Ovary (tissue), 9 donors: ENCODE measurements around the gene GUCA1A. TPM values are rescaled to one million over a fixed set of nuclear protein-coding genes. Genes with fewer than 3 reads are reported as not detected.

Experiments used
- DNase-seq, 5 donors: peaks; one replicate each; pipeline ENCODE4 v3.0.0-alpha.2; 2019 to 2020
- H3K27ac ChIP-seq, 2 donors: fragments of 200-600 bp; one replicate each; pipeline versions ENCODE4 v1.5.1 to v1.8.0; 2019 to 2022
- H3K27me3 ChIP-seq: fragments of 200-600 bp; one replicate; pipeline ENCODE4 v1.8.0; 2022
- H3K36me3 ChIP-seq: fragments of 200-600 bp; sonication (generic); one replicate; pipeline ENCODE4 v1.5.1; 2019
- H3K4me1 ChIP-seq: one replicate; pipeline ENCODE4 v1.8.1; 2013; ENCODE audit warnings: mild to moderate bottlenecking, moderate library complexity; ENCODE audit not compliant: insufficient read depth
- H3K4me3 ChIP-seq: fragments of 200-600 bp; sonication (generic); one replicate; pipeline ENCODE4 v1.5.1; 2017
- H3K9me3 ChIP-seq, 2 donors: fragments of 200-600 bp in 1 of 2; sonication (generic) in 1 of 2; one replicate each; pipeline versions ENCODE4 v1.5.1 to v1.8.1; 2013 to 2019; ENCODE audit warnings: mild to moderate bottlenecking in 1 of 2, moderate library complexity in 1 of 2
- CTCF ChIP-seq, 3 donors: fragments of 450-650 bp in 2 of 3; fragments of 200-600 bp in 1 of 3; IDR thresholded peaks; one replicate each; pipeline versions ENCODE4 v1.5.1 to v1.8.0; 2016 to 2022; ENCODE audit warnings: antibody characterized with exemption in 3 of 3, mild to moderate bottlenecking in 1 of 3
- EP300 ChIP-seq: sonication (generic); formaldehyde crosslinking; IDR thresholded peaks from one replicate; pipeline ENCODE4 v1.6.1; 2017; ENCODE audit warnings: antibody characterized with exemption
- POLR2A ChIP-seq: fragments of 450-650 bp; IDR thresholded peaks from one replicate; pipeline ENCODE4 v1.6.1; 2017; ENCODE audit warnings: antibody characterized with exemption, mild to moderate bottlenecking, moderate library complexity
- WGBS, 3 donors: extraction: QIAGEN DNeasy Blood & Tissue Kit in 1 of 3; methylation state at CpG; one replicate each; pipeline versions ENCODE4 v1.1.5 to v1.1.7; 2013 to 2017; 5-methylcytosine and 5-hydroxymethylcytosine counted together
- intact Hi-C, 4 donors: fragments of 100-400 bp; cut with DNase I; formaldehyde crosslinking; loops; one replicate each; pipeline versions ENCODE4 v1.11.0 to v1.15.1; 2022 to 2023
- polyA plus RNA-seq, 2 donors: library from polyadenylated mRNA; stranded (reverse); fragments of 200-250 nt in 1 of 2; fragments of 350-450 nt in 1 of 2; fragmentation: Illumina TruSeq in 1 of 2; extraction: RNeasy Lipid Tissue Mini Kit (QIAGEN cat#74804) in 1 of 2; gene quantifications; one replicate each; pipeline ENCODE4 v1.2.3, GENCODE V29; 2013 to 2014
- total RNA-seq, 7 donors: library from RNA; depleted of rRNA in 2 of 7; stranded (reverse); fragments of >200 nt in 2 of 7; fragmentation: NEBNext Ultra II Directional in 3 of 7; extraction: Animal tissue kit (Norgen Biotek cat#: 25700) in 3 of 7; gene quantifications; one replicate each; pipeline versions ENCODE4 v1.1.0 to v1.2.4, GENCODE V29; 2016 to 2023
- donor health status: DM: no; HTN: no; CAD: no; lungs with moderate emphysema.
- donor health status: DM: no; HTN: no; CAD: no.
- donor health status: Bipolar disorder and iron deficiency.
- donor health status: DM: yes; HTN: yes; CAD: no.
- donor health status: DM: no; HTN: no; CAD: no.
- donor health status: DM: yes; HTN: yes; CAD: no.

The GUCA1A gene
- total and polyA plus RNA-seq, 9 donors = 0.06 TPM; not detected in 8

GRCh38 chr6:42226645-42227143, 53.5 kb downstream of the GUCA1A start:
- Histone ChIP-seq H3K4me1 (peaks cover 7% of the 10 kb centered on the region), H3K27me3 (no peaks in the 10 kb centered on the region), H3K27ac (no peak overlapping the region), H3K9me3 (no peaks in the 10 kb centered on the region), H3K36me3 (no peaks in the 10 kb centered on the region), H3K4me3 (no peak overlapping the region)
- TF ChIP-seq CTCF (IDR thresholded peaks at IDR 0.05) = no peak
- TF ChIP-seq EP300 = no peak
- TF ChIP-seq POLR2A = no peak
- DNase-seq = no peak
- intact Hi-C loops = no loop called here
- 43 to 67% (median 50%) methylated on average over 8 of the region's 8 CpGs for WGBS, 3 donors

DNA sequence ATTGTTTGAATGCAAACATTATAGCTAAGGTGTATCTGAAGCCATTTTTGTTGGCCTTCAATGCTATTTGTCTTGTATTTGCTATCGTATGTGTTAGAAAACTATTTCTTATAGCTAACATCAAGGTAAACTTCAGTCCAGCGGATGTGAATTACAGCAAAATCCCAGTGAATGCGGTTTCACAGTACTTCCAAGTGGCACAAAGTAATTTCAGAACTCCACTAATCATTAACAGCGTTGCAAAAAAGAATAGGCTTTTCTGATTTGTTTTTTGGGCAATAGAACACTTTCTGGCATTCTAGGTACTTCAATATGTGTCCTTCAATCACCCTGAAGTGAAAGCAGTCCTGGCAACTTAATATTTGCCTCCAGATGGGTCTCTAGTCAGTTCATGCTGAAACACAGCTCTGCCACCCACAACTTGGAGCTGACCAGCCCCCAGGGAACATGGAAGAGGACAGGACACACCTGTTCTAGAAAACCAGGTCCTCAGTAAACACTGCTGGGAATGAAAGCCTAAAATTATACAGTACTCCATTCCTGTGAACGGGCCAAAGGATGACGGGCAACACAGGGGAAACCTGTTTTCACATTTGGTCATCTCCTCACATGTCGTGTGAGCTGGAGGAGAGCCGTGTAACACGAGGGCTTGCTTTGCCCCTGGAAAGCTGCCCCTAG, 54.1 kb downstream of the GUCA1A start:
- Histone ChIP-seq H3K36me3 (no peaks in the 10 kb centered on the region), H3K27ac (no peak overlapping the region), H3K27me3 (no peaks in the 10 kb centered on the region), H3K4me3 (no peak overlapping the region), H3K9me3 (no peaks in the 10 kb centered on the region), H3K4me1 (peaks cover 7% of the 10 kb centered on the region)
- intact Hi-C loops = no loop called here
- WGBS, 3 donors = 81 to 88% (median 84%) methylated on average over 9 of the region's 9 CpGs
- DNase-seq = no peak
- TF ChIP-seq EP300 = no peak
- TF ChIP-seq CTCF (IDR thresholded peaks at IDR 0.05) = no peak
- TF ChIP-seq POLR2A = no peak

- no peak overlapping the region for H3K27ac ChIP-seq
- no peak overlapping the region for H3K4me3 ChIP-seq
- no peaks in the 10 kb centered on the region for H3K9me3 ChIP-seq
- H3K4me1 ChIP-seq = peaks cover 7% of the 10 kb centered on the region
- intact Hi-C loops = no loop called here
- TF ChIP-seq EP300 = no peak
- no peak for TF ChIP-seq CTCF (IDR thresholded peaks at IDR 0.05)
- no peak for TF ChIP-seq POLR2A
- no peaks in the 10 kb centered on the region for H3K36me3 ChIP-seq
- whole genome bisulfite sequencing, 3 donors = 86 to 92% (median 87%) methylated on average over 15 of the region's 15 CpGs
- H3K27me3 ChIP-seq = no peaks in the 10 kb centered on the region
- no peak for DNase-seq
These were observed 55.1 kb downstream of the GUCA1A start for GRCh38 chr6:42228305-42228704.

Other genes starting within 250 kb of the GUCA1A start
- gene CCND3, start 231.6 kb upstream of the GUCA1A start, total RNA-seq = 100 to 1,000 TPM in 1 of 7 donors, 10 to 100 TPM in 6; 22.7 to 217 (median 58.4) TPM
- gene CCND3, start 231.6 kb upstream of the GUCA1A start, polyA plus RNA-seq = 10 to 100 TPM; 23.9 to 52.8 TPM
- gene TAF8, start 122.8 kb upstream of the GUCA1A start, total RNA-seq = 10 to 100 TPM in 6 of 7 donors, 1 to 10 TPM in 1; 9.8 to 21.3 (median 18.4) TPM
- 1 to 10 TPM; 9.2 to 9.6 TPM for gene TAF8, start 122.8 kb upstream of the GUCA1A start, polyA plus RNA-seq
- 10 to 100 TPM in 1 of 7 donors, 1 to 10 TPM in 3, under 1 TPM in 3; 0.05 to 14.1 (median 1.1) TPM for gene C6orf132, start 30.7 kb upstream of the GUCA1A start, total RNA-seq
- 1 to 10 TPM in 1 of 2 donors, under 1 TPM in 1; 0.34 to 3.0 TPM for gene C6orf132, start 30.7 kb upstream of the GUCA1A start, polyA plus RNA-seq
- gene GUCA1B, start 21.6 kb downstream of the GUCA1A start, total RNA-seq = 1 to 10 TPM in 5 of 7 donors, under 1 TPM in 1, not detected in 1; 0.34 to 2.9 (median 1.5) TPM
- gene GUCA1B, start 21.6 kb downstream of the GUCA1A start, polyA plus RNA-seq = 1 to 10 TPM in 1 of 2 donors, under 1 TPM in 1; 0.40 to 1.3 TPM
- 10 to 100 TPM; 14.9 to 30.5 (median 24.6) TPM for gene MRPS10, start 44.5 kb downstream of the GUCA1A start, total RNA-seq
- 10 to 100 TPM; 19.4 to 37.3 TPM for gene MRPS10, start 44.5 kb downstream of the GUCA1A start, polyA plus RNA-seq